HK-2 (cell line): ENCODE measurements around the gene PNPT1.

Experiments used
- DNase-seq: peaks from one replicate; pipeline ENCODE4 v3.0.0-alpha.2; 2018; ENCODE audit not compliant: unreplicated experiment

Gene PNPT1

DNA sequence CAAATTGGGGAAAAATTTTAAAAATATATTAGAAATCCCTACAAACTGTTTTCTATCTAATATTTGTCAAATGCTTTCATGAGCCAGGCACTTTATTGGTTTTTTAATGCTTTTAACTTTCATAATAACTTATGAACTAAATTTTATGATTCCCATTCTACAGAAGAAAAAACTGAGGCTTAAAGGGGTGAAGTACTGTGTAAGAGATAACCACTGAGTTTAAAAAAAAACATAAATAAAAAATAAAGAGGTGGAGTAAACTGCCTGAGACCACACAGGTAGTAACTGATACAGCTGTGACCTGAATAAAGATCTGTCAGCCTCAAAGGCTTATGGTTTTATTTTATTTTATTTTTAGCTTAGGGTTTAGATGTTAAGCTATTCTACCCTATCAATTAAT, 24.7 kb downstream of the PNPT1 start:
- no peak for DNase-seq

DNA sequence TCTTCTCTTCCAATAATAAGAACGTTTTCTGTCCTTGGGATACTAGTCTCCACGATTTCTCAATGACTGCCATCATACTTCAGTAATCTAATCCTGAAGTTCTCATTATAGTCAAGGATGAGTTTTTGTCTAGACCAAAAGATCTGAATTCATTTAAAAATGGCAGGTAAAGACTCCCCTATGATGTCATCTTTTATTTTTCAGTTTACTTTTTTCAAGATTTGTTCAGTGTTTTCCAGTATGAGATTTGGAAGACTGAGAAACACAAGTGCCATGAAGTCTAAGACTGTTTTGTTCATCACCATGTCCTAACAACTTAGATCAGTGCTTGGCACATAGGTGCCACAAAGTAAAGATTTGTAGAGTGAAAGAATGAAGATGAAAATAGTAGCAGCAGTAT, 40.4 kb downstream of the PNPT1 start:
- no peak for DNase-seq

DNA sequence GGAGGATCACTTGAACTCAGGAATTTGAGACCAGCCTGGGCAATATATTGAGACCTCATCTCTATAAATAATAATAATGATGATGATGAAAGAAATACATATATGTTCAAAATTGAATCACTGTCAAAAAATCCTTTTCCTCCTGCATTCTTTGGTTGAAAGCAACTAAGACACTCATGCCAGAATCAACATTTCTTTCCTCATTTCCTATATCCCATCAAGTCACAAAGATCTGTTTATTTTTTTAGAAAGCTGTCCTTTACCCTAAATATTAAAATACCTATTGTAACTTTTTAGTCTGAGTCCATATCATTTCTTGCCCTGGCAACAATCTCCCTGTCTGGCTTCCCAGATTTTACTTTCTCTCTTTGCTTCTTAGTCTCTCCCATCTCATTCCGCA, 44.4 kb downstream of the PNPT1 start:
- no peak for DNase-seq

DNA sequence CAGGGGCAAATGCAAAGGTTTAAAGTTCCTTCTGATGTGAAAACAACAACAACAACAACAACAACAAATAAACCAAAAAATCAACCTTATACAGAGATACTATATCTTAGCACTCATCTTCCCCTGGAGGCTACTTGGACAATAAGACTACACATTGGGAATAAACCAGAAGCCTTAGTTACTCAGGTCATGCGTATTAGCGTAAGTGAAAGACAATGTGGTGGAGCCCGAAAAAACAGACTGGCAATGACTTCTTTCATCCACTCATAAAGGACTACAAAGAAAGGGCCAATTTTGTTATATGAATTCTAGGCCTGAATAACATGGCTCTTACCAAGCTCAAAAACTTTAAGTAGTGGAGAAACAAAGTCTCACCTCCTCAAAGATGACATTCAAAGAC, 56.8 kb downstream of the PNPT1 start:
- DNase-seq: no peak

DNA sequence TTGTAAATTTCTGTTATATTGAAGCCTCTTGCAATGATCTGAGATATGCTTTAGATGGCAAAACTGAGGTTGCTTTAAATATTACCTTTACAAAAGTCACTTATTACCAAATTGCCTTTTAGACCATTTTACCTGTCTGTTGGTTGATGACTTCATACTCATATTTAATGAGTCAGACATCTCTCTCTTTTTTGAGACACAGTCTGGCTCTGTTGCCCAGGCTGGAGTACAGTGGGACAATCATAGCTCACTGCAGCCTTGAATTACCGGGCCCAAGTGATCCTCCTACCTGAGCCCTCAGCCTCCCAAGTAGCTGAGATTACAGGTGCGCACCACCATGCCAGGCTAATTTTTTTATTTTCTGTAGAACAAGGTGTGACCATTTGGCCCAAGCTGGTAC, 64.7 kb downstream of the PNPT1 start:
- DNase-seq: no peak

DNA sequence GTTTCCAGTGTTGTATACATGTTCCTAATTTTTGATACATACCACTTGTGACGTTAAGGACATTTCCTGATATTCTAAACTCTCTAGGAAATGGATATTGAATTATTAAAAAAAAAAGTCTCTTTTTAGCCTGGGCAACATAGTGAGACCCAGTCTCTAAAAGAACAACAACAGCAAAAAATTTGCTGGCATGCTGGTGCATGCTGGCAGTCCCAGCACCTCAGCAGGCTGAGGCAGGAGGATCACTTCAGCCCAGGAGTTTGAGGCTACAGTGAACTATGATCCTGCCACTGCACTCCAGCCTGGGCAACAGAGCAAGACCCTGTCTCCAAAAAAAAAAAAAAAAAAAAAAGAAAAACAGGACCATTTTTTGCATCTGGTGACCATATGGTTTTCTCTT, 65.7 kb downstream of the PNPT1 start:
- no peak for DNase-seq

DNA sequence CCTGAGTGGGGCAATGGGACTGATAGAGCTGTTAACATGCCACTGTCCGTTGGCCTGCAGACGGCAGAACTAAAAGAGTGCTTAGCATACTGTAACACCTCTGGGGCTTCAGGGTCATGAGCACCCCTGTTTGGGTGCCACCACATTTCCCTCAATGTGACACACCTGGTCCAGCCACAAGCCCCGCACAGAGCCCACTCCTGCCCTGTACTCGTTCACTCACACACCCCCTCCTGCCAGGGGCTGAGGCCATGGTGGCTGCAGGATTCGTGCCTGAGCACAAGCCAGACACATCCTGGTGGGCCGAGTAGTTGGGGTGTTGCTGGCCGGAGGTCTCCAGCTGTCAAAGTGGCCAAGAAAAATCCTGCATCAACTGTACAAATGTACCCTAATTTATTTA, 71.8 kb downstream of the PNPT1 start:
- no peak for DNase-seq

DNA sequence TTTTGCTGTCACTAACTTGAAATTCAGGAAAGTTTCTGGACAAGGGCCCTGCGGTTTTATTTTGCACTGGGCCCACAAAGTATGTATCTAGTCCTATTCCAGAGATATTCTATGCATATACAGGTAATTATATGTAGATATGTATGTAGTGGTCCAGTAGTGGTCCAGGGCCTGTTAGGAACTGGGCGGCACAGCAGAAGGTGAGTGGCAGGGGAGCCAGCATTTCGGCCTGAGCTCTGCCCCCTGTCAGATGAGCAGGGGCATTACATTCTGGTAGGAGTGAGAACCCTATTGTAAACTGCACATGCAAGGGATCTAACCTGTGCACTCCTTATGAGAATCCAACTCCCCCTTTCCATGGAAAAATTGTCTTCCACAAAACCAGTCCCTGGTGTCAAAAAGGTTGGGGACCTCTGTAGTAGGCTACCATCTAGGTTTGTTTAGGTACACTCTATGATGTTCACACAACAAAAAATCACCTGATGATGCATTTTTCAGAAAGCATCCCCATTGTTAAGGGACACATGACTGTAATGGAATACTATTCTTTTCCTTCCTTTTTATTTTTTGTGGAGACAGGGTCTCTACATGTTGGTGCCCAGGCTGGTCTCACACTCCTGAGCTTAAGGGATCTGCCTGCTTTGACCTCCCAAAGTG, 73.4 kb downstream of the PNPT1 start:
- no peak for DNase-seq

DNA sequence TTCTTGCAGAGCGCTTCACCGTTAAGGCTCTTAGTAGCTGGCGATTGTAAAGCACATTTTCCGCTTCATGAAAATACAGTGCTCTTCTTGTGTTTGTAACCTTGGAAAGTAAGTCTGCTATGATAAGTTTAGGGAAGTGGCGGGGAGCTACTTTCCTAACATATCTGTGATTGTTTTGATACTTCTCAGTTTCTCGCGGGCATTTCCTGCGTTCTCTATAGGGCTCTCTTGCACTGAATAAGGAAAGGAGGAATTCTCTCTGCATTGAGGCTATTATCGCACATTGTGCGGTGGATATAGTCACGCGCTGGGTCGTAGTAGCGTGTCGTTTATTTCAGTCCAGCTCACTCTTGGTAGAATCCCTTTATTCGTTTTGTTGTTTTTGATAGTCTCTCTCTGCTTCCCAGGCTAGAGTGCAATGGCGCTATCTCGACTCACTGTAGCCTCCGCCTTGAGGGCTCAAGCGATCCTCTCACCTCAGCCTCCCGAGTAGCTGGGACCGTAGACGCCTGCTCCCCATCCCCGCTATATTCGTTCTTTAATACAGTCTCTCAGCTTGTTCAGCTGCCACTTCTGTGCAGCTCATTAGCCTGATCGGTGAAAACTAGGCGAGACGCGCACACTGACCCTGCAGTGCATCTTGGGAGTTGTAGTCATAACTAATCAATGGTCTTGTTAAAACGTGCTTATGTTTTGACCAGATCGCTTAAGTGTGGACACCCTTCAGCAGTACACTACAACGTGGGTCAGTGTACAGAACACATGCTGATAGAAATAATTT, 75.2 kb downstream of the PNPT1 start:
- DNase-seq: peak; percentile 50

DNA sequence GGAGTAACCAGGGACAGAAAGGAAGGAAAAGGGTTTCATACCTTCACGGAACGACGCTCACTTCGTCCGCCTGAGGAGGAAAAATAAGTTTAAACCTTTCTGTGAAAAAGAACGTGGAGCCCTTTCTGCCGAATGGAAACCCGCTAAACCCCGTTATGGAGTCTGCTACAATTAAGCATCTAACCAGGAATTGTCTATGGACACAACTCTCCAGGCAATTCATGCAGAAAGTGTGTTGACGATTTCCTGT, 75.7 kb downstream of the PNPT1 start:
- DNase-seq: no peak

DNA sequence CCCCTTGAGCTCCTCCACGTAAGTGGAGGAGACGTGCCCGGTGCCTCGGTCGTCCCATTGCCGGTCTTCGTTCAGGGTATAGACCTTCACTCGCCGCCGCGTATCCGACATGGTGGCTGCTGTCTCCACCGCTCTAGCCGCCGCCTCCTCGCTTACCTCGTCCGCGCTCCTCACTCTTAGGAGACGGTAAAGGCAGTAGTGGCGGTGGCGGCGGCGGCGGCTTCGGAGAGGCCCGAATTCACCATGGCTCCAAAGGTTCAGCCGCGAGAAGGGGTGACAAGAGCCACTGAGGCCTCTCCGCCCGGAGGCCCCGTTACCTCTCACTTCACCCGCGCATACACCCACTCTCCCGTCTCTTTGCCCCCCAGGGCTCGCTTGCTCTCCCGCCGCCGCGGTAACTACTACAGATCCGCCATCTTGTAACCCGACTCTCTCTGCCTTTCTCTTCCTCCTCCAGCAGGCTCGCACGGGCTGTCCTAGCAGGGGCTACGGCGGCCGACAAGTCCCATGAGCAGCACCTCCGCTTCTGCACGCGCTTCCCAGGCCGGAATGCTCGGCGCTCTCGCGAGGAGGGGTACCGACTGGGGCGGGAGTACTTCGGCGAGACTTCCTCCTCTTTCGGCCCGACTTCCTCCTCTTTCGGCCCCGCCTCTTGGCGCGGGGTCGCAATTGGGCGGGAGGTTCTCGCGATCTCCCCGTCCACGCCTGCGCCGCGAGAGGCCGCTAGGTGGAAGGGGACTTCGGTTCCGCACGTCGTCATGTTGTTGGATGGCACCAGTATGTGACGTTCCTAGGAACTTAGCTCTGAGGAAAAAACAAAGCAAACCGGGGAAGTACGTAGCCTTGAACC, 76.2 kb downstream of the PNPT1 start, which contains the start of gene PPP4R3B:
PPP4R3B (minus strand) TSS at position 448 of the 850 bp plus-strand sequence; CDS start at position 111, 337 bp downstream.
- peak; percentile 99 for DNase-seq

DNA sequence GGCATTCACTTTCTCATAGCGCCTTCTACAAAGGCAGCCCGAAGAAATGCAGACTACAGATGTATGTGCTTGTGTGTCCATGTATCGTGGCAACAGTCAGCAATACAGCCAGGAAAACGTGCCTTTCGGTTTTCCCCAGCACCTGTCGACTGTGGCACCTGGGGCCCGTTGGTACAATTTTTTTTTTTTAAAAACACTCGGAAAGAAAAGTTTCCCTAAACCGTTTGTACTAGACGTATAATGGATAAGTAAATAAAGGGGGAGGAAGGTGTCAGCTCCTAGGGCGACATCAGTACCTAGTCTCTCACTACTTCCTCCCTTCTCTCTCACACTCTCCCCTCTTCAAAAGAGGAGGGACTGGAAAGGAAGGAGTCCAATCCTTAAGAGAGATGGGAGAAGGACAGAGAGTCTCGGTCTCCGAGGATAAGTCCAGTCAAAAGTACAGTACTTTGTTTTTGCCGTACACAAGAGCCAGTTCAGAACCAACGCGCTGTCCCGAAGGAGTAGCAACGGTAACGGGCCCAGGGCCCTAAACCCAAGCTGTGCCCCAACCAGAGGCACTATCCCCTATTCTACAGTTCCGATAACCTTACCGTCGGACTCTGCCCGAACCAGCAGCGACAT, 77.0 kb downstream of the PNPT1 start:
- DNase-seq: peak; percentile 26

DNA sequence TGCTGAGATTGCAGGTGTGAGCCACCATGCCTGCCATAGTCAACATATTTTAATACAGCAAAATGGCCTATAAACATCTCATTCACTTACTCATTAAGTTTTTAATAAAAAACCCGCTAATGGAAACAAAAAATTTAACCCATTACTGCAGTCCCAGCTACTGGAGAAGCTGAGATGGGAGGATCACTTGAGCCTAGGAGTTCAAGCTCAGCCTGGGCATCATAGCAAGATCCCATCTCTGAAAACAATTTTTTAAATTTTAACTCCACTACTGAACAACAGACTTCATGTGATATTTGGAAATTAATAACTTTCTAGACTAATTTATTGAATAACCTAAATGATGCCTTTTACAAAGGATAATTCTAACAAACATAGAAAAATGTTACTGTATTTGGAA, 81.6 kb downstream of the PNPT1 start:
- DNase-seq: no peak

DNA sequence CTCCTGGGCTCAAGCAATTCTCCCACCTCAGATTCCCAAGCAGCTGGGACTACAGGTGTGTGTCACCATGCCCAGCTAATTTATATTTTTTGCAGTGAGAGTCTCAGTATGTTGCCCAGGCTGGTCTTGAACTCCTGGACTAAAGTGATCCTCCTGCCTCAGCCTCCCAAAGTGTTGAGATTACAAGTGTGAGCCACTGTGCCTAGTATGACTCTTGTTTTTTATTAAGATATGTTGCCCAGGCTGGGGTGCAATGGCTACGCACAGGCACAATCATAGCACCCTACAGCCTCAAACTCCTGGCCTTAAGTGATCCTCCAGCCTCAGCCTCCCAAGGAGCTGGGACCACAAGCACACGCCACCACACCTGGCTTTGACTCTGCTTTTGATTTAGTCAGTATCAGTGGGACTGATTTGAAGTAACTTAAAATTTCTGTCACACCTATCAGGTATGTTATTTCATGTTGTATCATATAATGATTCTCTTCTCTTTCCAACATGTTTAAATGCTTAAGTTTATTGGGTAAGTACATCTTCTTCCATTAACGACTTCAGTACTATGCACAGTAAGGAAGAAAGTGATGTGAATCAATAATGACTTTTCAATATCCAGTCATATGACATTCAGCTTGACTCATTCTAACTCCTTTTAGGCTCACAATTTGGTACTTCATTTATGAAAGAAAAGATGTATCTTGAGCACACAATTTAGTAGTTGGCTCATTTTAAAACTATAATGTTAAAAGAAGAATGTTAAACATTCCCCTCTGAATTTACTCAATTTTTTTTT, 82.5 kb downstream of the PNPT1 start:
- DNase-seq: no peak

DNA sequence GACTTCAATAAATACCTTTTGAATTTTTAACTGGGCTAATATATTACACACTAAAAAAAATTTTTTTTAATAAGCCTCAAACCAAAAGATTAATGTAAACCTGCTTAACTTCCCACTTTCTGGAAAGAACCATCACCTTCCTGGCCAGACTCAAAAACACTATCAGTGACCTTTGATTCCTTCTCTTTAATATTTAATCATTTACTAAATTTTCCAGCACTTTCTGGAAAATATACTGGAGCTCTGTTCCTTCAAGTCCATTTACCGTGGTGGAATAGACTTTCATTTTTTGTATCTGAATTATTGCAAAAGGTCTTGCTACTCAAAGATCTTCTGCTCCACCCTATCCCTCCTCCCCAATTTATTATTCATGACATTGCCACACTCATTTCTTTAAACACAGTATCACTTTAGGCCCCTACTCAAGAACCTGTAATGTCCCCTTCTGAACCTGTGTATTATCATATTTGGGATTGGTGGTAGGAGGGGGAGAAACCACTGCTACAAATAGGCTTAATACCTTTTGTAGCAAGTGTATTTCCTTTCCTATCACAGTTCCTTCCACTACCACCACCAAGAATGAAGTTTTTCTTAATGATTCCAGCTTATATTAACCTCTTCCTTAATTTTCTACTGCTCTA, 83.6 kb downstream of the PNPT1 start:
- no peak for DNase-seq

DNA sequence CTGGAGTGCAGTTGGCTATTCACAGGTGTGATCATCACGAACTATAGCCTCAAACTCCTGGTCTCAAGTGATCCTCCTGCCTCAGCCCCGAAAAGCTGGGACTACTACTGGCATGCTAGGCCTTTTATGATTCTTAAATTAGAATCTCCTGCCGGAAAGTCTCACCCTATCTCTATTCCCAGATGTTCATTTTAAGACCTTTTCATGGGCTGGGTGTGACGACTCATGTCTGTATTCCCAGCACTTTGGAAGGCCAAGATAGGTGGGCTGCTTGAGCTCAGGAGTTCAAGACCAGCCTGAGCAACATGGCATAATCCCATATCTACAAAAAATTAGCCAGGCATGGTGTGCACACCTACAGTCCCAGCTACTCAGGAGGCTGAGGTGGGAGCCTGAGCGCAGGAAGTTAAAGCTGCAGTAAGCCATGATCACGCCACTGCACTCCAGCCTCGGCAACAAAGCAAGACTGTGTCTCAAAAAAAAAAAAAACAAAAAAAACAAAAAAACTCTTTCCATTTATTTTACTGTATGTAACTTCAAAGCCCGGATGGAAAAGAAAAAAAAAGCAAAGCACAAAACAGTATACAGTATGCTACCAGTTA, 84.3 kb downstream of the PNPT1 start:
- DNase-seq: no peak

DNA sequence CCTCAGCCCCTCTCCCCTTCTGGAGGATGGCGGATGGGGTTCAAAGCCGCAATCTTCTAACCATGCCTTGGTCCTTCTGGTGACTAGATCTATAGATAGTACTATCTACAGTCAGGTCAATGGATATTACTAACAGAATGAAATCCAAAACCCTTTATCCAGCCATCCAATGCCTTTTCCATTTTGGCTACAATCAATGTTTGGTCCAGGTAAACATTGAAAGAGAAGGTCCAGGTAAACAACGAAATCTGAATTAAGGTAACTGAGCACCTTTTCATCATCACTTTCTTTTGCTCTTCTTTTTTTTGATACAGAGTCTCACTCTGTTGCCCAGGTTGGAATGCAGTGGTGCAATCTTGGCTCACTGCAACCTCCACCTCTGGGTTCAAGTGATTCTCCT, 85.9 kb downstream of the PNPT1 start:
- no peak for DNase-seq

DNA sequence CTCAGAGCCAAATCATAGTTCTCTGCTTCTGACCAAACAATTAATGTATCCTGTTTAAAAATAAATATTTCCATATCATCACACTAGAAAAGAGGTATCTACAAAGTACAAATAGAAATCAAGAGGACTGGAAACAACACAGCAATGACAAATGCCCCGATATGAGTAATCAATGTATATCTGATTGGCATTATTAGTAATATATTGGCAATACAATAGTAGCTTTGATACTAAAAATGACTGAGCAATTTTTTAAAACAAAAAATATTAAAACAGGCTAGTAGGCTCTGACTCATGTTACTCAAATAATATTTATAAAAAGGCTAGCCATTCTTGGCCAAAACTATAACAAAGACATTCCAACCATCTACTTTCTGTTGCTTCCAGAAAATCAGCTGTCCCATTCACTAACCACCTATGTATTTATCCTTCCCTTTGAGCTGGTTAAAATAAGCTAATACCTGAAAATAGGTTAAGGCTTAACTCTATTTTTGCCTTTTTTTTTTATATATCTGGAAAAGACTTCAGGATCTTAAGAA, 89.5 kb downstream of the PNPT1 start:
- no peak for DNase-seq

DNA sequence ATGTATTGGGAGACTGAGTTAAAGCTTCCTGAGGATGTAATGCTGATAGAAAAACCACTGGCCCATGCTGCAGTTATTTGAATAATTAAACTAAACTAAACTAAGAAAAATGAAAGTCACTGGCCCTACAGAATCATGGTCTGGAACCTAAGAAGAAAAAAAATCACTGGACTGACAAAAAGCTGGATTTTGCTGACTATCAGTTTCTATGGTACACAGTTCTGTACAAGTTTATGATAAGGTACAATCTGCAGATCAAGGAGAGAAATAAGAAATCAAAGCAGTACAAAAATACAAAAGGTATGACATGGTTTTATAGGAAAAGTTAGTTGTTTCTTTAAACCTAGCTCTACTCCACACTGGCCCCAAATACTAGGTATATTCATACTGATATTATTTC, 91.8 kb downstream of the PNPT1 start:
- DNase-seq: no peak

DNA sequence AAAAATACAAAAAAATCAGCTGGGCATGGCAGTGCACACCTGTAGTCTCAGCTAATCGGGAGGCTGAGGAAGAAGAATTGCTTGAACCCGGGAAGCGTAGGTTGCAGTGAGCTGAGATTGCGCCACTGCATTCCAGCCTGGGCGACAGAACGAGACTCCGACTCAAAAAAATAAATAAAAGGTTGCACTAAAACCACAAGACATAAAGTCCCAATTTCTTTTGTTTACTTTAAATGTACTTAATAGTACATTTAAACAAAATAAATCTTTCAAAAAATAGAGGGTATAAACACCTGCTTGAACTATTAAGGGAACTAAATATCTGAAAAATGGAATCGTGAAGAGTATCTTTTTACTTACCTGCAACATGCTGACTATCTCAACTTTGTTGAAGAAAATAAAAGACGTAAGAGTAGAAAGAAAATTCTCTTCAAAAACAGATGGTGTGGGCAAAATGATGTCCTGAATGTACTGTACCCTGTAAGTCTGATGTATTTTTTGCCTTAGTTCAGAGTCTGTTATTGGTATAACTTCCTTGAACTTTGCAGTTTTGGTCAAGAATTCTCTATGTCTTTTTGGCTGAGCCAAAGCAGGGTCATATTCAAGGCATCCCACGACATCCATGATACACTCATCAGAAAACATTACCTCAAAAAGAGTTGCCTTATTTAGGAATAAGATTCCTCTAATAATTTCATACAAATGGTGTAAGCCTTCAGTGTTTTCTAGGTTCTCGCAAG, 95.4 kb downstream of the PNPT1 start:
- no peak for DNase-seq
